ENCODE measurements around the gene NGEF. TPM values are rescaled to one million over a fixed set of nuclear protein-coding genes. Genes with fewer than 3 reads are reported as not detected.
"Not testable (repeated sequence)": the region's sequence is repeated elsewhere in the genome, so short reads cannot be mapped to it uniquely, and the experiment has no call there.

NGEF gene
- total RNA-seq, 2 donors from 2014 or later, result 0.23 TPM; not detected in 1

DNA sequence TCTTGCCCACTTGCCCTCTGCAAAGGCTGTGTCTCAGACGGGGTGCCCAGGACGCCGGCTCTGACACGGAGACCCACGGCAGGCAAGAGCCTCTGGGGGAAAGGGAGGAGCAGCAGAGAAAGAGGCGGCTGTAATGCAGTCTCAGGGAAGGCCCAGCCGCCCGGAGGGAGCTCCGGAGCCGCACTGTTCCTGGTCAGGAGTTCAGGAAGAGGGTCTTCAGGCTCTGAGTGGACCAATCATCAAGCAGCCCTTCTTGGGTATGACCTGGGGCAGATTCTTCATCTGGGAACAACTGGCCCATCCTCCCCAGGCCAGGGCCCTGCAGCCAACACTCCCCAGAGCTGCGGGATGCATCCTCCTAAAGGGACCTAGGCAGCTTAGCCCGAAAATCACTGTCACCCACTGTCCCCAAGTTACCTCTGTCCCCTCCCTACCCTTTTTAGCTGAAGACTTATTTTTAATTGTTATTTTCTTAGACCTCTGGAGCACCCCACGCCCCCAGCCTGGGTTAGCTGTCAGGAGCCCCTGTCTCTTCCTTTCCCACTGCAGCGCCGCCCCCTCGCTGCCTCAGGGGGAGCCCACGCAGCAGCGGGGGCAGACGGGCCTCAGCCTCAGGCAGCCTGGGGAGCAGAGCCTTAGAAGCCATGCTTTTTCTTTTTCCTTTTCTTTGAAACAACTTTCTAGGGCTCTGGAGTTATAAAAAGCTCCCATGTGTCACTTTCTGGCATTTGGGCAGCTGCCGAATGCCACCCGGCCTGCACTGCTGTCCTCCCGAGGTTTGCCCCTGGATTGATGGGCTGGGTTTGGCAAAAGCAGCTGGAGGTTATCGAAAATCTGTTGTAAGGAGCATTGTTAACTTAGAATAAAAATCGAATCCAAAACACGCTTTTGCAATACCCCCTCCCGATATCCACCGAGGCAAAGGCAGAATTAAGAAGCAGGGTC lies 18.8 kb upstream of the NGEF start:
- no peaks in the 10 kb centered on the region for H3K36me3 Mint-ChIP-seq
- no peaks in the 10 kb centered on the region for H3K9me3 Mint-ChIP-seq
- ATAC-seq (no peak), DNase-seq (ENCODE audit: low spot score in 2 of 2) (no peak)
- no peak overlapping the region for H3K27ac Mint-ChIP-seq

DNA sequence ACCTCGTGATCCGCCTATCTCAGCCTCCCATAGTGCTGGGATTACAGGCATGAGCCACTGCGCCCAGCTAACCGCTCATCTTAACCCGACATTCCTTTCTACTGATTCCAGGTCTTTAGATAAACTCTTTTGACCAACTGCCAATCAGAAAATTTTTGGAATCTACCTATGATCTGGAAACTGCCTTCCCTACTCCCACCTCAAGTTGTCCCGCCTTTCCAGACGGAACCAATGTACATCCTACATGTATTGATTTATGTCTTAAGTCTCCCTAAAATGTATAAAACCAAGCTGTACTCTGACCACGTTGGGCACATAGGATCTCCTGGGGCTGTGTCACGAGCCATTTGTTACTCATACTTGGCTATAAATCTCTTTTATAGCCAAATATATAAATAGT lies 16.3 kb upstream of the NGEF start:
- H3K9me3 Mint-ChIP-seq, result no peaks in the 10 kb centered on the region
- no peak for ATAC-seq
- peak overlapping the region in 1 of 2 donors; percentile 19 for H3K27ac Mint-ChIP-seq
- no peaks in the 10 kb centered on the region for H3K36me3 Mint-ChIP-seq
- no peak for DNase-seq (ENCODE audit: low spot score in 2 of 2)

DNA sequence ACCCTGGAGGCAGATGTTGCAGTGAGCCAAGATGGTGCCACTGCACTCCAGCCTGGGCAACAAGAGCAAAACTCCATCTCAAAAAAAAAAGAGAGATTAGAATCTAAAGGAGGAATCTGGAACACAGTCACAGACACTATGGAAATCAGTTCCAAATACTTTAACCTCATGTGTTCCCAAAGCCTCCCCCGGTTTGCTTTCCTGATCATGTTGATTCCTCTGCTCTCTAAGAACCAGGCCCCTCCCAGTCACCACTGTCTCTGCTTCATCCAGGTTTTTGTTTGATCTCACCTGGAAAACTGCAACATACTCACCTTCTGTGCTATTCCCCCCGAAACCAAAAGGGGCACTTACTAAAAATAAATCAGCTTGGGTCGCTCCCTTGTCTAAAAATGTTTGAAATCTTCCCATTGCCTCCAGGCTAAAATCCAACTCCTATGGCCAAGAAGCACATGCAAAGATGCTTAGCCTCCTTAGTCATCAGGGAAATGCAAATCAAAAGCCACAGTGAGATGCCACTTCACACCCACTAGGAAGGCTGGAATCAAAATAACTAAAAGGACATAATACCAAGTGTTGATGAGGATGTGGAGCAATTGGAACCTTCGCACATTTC lies 13.2 kb upstream of the NGEF start:
- H3K36me3 Mint-ChIP-seq, result no peaks in the 10 kb centered on the region
- no peaks in the 10 kb centered on the region for H3K9me3 Mint-ChIP-seq
- DNase-seq (ENCODE audit: low spot score in 2 of 2) (no peak), ATAC-seq (no peak)
- no peak overlapping the region for H3K27ac Mint-ChIP-seq

DNA sequence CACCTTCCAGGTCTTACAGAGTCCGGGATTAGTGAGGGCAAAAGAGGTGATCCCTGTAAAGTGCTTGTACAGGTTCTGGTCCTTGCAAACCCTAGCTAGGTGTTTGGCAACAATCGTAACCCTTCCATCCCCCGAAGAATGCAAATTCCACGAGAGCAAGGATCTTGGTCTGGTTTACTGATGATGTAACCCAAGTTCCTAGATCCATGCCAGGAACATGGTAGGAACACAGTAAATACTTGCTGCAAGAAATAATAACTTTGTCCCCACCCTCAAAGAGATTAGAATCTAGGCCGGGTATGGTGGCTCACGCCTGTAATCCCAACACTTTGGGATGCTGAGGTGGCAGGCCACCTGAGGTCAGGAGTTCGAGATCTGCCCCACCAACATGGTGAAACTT lies 12.7 kb upstream of the NGEF start:
- Mint-ChIP-seq H3K36me3 (no peaks in the 10 kb centered on the region), H3K27ac (no peak overlapping the region), H3K9me3 (no peaks in the 10 kb centered on the region)
- ATAC-seq (no peak), DNase-seq (ENCODE audit: low spot score in 2 of 2) (no peak)

DNA sequence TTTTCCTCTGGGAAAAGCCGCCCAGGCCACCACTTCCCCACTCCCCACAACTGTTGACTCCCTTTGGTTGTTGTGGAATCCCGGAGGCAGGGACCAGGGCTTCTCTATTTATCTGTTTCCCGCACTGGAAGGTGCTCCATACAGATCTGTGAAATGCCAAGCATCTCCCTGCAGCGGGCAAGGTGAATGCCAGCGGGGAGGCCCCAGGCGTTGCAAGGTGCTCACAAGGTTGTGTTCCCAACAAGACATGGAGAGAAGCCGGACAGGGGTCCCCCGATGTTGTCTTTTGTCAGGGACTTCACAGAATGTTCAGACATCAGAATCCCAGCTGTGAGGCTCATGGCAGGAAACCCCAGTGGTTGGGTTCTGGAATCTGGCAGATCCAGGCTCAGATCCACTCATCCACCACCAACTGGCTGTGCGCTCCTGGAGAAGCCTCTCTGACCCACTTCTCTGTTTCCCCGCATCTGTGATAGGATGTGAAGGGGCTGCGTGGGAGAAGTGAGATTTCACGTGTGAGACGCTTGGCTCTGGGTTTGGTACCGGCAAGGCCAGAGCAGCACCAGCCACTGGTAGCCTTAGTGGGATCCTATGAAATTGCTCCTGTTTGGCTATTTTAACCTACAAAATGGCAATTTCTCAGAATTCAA lies 10.8 kb upstream of the NGEF start:
- Mint-ChIP-seq H3K9me3 (no peaks in the 10 kb centered on the region), H3K27ac (no peak overlapping the region), H3K36me3 (no peaks in the 10 kb centered on the region)
- no peak for DNase-seq (ENCODE audit: low spot score in 2 of 2)
- ATAC-seq, result no peak

DNA sequence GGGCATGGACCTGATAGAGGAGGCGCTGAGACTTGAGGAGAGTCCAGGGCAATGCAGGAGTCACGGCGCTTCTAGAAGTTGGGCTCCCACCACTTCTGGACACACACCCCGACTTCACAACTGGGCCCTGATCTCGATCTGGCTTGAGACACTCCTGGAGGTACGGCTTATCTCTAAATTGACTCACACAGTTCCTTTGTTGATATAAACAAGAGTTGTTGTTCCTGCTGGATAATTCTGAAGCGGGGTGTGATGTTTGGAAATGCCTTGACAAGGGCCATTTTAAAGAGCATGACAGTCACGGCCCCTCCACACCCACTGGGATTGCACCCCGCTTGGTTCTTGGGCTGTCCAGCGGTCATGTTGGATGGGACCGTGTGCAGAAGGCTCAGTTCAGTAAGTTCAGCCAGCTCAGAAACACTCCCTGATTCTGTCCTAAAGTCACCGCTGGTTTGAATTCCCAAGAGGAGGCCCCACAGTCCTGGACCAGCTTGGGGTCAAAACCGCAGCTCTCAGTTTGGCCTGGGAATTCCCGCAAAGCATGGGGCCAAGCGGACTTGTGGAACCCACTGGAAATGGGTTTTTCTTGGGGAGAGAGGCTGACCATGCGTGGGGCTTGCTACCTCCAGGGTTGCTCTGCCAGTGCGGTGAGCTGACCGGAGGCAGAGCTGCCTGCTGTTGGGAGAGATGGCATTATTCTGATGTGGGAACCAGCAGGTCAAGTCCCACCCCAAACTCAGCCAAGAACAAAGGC lies 10.1 kb upstream of the NGEF start:
- no peak for ATAC-seq
- Mint-ChIP-seq H3K27ac (no peak overlapping the region), H3K9me3 (no peaks in the 10 kb centered on the region), H3K36me3 (no peaks in the 10 kb centered on the region)
- no peak for DNase-seq (ENCODE audit: low spot score in 2 of 2)

DNA sequence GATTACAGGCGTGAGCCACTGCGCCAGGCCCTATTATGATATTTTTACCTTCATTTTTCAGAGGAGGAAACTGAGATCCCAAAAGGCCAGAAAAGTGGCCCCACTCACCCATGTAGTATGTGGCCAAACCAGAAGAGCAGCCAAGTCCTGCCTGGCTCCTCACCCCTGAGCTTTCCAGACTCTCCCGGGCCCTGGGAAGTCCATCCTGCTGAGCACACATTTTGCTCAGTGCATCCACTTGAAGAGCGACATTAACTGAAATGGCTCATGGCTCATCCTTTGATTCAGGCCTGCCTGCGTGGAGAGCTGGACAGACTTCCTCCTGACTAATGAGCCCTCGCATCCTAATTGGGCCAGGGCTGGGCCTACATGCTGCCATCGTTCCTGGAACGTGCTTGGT lies 9.5 kb upstream of the NGEF start:
- ATAC-seq, result no peak
- H3K9me3 Mint-ChIP-seq, result peaks cover 0 to under 1% of the 10 kb centered on the region in 2 donors
- no peaks in the 10 kb centered on the region for H3K36me3 Mint-ChIP-seq
- no peak for DNase-seq (ENCODE audit: low spot score in 2 of 2)
- H3K27ac Mint-ChIP-seq, result no peak overlapping the region

DNA sequence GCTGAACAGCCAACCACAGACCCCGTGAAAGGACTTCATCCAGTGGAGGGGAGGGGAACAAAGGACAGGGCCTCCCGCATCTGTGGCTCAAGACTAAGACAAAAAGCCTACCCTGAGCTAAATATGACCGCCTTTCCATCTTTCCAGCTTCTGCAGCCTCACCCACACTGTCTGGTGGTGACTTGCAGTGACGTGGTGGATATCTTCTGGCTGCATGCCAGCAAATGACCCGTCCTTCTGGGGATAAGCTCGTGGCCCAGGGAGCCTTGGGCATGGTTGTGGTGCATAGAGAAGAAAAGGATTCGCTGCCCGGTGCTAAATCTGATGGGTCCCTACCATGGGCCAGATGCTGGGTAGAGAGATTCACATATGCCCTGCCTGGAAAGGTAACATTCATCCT lies 8.7 kb upstream of the NGEF start:
- Mint-ChIP-seq H3K9me3 (peaks cover 0 to 3% of the 10 kb centered on the region in 2 donors), H3K36me3 (no peaks in the 10 kb centered on the region), H3K27ac (no peak overlapping the region)
- ATAC-seq (no peak), DNase-seq (ENCODE audit: low spot score in 2 of 2) (no peak)

DNA sequence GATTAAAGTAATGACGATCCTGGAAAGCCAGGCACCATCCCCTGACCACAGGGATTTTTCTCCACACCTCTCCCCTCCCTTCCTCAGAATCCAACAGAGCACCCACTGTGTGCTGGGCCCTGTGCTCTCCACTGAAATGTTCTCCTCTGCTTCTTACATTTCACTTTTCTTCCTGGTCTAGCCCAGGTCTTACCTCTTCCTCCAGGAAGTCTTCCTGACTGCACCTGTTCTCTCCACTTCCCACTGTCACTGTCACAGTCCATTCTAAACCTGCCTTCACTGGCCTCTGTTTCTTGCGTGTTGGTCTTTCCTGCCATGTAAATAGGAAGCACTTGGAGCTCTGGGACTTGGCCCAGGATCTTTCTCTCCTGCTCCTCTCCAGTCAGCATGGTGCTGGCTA lies 7.4 kb upstream of the NGEF start:
- no peaks in the 10 kb centered on the region for H3K36me3 Mint-ChIP-seq
- DNase-seq (ENCODE audit: low spot score in 2 of 2), result no peak
- ATAC-seq, result no peak
- H3K9me3 Mint-ChIP-seq, result peaks cover 0 to 4% of the 10 kb centered on the region in 2 donors
- no peak overlapping the region for H3K27ac Mint-ChIP-seq

DNA sequence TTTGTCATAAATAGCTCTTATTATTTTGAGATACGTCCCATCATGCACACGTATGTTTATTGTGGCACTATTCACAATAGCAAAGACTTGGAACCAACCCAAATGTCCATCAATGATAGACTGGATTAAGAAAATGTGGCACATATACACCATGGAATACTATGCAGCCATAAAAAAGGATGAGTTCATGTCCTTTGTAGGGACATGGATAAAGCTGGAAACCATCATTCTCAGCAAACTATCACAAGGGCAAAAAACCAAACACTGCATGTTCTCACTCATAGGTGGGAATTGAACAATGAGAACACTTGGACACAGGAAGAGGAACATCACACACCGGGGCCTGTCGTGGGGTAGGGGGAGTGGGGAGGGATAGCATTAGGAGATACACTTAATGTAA lies 6.6 kb upstream of the NGEF start:
- H3K9me3 Mint-ChIP-seq; DNase-seq (ENCODE audit: low spot score in 2 of 2); H3K36me3 Mint-ChIP-seq; ATAC-seq; H3K27ac Mint-ChIP-seq: not testable (repeated sequence)

DNA sequence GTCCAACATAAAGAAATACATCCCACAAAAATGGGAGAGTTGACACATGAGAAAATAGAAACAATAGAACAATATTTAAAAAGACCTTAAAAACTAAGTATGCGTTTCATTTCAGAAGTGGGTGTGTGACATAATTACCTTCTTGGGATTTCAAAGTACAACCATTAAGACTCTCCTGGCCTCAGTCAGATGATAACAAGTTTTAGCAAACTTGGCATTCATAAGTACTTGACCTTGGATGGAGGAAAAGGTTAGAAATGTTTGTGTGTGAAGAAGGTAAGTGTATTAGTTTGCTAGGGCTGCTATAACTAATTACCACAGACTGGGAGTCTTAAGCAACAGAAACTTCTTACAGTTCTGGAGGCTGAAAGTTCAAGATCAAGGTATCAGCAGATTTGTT lies 4.9 kb upstream of the NGEF start:
- no peak for DNase-seq (ENCODE audit: low spot score in 2 of 2)
- ATAC-seq, result no peak
- H3K27ac Mint-ChIP-seq, result no peak overlapping the region
- H3K36me3 Mint-ChIP-seq, result no peaks in the 10 kb centered on the region
- H3K9me3 Mint-ChIP-seq, result peaks cover 0 to 8% of the 10 kb centered on the region in 2 donors

DNA sequence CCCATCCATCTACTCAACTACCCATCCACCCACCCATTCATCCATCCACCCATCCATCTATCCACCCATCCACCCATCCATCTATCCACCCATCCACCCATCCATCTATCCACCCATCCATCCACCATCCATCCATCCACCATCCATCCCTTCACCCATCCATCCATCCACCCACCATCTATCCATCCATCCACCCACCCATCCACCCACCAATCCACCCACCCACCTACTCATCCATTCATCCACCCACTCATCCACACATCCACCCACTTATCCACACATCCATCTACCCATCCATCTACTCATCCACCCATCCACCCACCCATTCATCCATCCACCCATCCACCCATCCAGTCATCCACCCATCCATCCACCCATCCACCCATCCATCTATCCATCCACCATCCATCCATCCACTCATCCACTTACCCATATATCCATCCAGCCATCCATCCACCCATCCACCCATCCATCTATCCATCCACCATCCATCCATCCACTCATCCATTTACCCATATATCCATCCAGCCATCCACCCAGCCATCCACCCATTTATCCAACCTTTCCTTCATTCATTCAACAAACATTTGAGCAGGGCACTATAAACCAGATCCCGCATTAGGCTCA lies 2.1 kb upstream of the NGEF start:
- H3K36me3 Mint-ChIP-seq, result no peaks in the 10 kb centered on the region
- no peak for ATAC-seq
- no peak for DNase-seq (ENCODE audit: low spot score in 2 of 2)
- peaks cover 0 to 8% of the 10 kb centered on the region in 2 donors for H3K9me3 Mint-ChIP-seq
- no peak overlapping the region for H3K27ac Mint-ChIP-seq

DNA sequence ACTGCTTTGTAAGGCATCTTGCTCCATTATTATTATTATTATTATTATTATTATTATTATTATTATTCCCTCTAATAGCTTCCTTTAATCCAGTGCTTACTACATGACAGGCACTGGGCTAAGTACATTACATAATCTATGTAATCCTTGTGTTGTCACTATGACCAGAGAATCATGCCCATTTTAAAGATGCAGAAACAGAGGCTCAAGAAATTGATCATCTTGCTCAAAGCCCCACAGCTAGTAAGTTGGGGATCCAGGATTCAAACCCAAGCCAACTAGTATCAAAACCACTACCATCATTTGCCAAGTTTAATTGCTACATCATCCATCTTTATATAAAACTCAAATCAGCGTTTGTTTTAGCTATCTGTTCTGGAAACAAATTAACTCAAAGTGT lies 594 bp upstream of the NGEF start:
- ATAC-seq (no peak), DNase-seq (ENCODE audit: low spot score in 2 of 2) (no peak)
- Mint-ChIP-seq H3K9me3 (peaks cover 0 to 8% of the 10 kb centered on the region in 2 donors), H3K27ac (no peak overlapping the region), H3K36me3 (no peaks in the 10 kb centered on the region)

DNA sequence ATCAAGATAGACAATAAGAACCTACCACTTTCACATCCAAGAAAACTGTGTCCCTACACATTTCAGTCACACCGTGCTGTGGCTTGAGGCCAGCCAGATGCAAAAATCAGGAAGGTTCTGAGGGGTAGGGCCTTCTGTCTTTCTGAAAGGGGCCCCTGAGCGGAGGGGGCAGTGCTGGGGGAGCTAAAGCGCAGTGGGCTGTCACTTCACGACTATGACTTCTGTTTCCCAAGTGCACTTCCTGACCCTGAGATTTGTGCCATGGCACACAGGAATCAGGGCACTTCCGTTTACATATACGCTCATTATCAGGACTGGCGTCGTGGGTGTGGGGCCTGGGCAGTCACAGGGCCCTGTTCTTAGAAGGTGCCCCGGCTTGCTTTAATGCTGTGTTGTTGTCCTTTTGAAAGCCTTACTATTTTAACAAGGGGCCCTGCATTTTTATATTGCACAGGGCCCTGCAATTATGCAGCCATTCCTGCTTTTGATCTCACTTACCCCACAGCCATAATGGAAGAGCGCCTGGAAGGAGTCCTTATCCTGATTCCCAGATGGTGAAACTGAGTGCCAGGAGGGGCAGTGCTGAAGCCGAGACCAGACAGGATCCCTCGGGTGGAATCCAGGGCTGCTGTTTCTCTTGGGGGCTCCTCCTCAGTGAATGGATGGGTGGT lies 620 bp downstream of the NGEF start:
- ATAC-seq, result no peak

DNA sequence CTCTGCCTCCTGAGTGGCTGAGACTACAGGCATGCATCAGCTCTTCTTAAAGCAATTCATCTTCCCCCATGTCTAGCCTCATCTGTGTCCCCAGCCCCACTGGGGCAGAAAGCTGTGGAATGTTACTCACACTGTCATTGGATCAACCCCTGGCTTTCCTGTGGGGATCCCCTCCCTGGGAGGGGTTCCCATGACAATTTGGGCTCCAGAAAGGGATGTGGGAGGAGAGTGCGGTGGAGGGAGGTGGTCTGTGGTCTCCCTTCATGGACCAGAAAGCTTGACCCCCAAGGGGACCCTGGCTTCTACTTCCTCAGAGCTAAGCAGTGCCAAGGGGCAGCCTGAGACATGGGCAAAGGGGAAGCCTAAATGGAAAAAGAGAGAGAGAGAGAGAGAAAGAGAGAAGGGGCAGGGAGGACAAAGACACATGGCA lies 1.3 kb downstream of the NGEF start:
- Mint-ChIP-seq H3K9me3 (peaks cover 0 to 5% of the 10 kb centered on the region in 2 donors), H3K27ac (no peak overlapping the region), H3K36me3 (no peaks in the 10 kb centered on the region)
- DNase-seq (ENCODE audit: low spot score in 2 of 2) (no peak), ATAC-seq (no peak)

More for the DNA sequence above, 620 bp downstream of the NGEF start:
- no peaks in the 10 kb centered on the region for H3K36me3 Mint-ChIP-seq
- H3K9me3 Mint-ChIP-seq, result peaks cover 0 to 7% of the 10 kb centered on the region in 2 donors
- no peak for DNase-seq (ENCODE audit: low spot score in 2 of 2)
- H3K27ac Mint-ChIP-seq, result no peak overlapping the region

DNA sequence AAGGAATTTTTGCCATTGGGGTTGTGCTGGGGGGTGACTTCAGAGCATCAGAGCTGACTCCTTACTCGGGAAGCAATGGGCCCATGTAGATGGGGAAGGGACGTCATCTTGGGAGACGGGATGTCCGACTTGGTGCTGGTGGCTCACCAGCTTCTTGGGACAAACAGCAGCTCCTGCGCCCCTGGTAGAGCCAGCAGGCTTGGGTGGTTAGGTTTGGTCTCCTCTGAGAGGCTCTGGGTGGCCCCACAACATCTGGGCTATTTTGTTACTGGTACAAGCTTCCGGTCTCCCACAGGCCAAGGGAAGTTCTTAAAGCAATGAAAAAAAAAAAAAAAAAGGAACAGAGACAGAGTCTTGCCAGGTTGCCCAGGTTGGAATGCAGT lies 1.8 kb downstream of the NGEF start:
- H3K9me3 Mint-ChIP-seq, result peaks cover 0 to 5% of the 10 kb centered on the region in 2 donors
- no peak for ATAC-seq
- no peaks in the 10 kb centered on the region for H3K36me3 Mint-ChIP-seq
- DNase-seq (ENCODE audit: low spot score in 2 of 2), result no peak
- no peak overlapping the region for H3K27ac Mint-ChIP-seq
